ENCODE data around the gene ADM2. TPM values are rescaled to one million over a fixed set of nuclear protein-coding genes. Genes with fewer than 3 reads are reported as not detected.

The ADM2 gene
- total RNA-seq, 2 donors from 2014 or later = 4.0 to 4.2 TPM

DNA sequence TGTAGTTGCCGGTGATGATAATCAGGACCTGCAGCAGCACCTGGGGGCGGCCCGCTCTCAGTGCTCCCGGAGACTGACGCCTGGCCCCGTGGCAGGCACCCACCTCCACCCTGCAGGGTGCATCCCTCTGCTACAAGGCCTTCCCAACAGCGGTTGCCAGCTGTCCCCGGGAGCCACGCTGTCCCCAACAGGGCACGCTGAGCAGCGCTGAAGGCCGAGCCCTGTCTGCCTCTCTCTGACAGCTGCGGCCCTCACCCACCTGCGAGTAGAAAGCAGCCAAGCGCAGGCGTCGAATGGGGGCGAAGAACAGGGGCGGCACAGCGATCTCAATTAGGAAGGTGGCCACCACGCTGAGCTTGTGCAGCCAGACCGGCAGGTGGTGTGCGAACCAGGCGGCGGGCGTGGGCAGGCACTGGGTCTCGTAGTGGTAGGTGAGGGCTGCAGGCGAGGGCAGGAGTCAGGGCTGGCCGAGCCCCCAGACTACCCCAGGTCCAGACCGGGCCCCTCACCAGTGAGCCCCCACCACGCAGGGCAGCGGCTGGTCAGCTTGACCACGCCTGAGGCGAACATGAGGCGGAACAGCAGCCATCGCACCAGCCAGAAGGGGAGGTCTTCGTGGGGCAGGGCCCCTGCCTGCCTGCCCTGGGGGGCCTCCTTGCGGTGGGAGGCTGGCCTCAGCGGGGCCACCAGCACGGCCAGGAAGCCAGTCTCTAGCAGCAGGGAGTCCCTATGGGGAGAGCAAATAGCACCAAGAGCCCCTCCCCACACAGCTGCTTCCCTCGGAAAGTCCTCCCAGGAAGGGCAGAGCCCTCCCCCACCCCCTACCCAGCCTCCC, 24.6 kb downstream of the ADM2 start:
- Mint-ChIP-seq H3K4me3 (peak overlapping the region; percentile 95), H3K9me3 (no peaks in the 10 kb centered on the region)
- H3K9ac ChIP-seq (ENCODE audit: extremely low read depth, low read length, poor library complexity, severe bottlenecking) = no peak overlapping the region

DNA sequence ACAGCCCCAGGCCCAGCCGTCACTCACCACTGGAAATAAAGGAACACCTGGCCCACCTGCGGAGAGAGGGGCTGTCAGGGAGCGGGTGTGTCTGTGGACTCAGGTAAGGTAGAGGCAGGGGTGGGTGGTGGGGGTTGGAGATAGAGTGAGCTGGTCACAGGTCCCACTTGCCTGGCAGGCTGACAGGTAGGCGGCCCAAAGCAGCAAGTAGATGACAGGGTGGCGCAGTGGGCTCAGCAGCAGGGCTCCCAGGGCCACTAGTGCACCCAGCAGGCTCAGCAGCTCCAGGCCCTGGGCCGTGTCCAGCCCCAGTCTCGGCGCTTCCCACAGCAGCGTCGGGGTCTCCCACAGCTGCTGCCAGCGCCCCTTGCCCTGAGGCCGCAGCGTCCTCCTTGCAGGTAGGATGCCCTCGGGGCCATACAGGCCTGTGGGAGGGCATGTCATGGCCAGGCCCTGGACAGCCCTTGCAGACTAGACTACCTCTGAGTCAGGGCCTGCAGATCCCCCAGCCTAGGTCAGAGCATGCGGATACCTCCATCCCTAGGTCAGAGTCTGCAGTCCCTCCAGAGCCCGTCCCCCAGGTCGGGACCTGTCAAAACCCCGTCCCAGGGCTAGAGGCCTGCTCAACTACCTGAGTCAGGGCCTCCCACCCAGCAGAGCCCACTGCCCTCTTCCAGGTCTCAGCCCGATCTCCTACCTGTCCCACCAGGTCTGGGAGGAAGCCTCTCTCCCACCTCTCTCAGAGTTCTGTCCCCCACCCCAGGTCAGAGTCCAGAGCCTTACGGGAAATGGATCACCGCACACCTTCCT, 25.5 kb downstream of the ADM2 start:
- TF ChIP-seq, protein P1, sequence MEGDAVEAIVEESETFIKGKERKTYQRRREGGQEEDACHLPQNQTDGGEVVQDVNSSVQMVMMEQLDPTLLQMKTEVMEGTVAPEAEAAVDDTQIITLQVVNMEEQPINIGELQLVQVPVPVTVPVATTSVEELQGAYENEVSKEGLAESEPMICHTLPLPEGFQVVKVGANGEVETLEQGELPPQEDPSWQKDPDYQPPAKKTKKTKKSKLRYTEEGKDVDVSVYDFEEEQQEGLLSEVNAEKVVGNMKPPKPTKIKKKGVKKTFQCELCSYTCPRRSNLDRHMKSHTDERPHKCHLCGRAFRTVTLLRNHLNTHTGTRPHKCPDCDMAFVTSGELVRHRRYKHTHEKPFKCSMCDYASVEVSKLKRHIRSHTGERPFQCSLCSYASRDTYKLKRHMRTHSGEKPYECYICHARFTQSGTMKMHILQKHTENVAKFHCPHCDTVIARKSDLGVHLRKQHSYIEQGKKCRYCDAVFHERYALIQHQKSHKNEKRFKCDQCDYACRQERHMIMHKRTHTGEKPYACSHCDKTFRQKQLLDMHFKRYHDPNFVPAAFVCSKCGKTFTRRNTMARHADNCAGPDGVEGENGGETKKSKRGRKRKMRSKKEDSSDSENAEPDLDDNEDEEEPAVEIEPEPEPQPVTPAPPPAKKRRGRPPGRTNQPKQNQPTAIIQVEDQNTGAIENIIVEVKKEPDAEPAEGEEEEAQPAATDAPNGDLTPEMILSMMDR (conservative IDR thresholded peaks at IDR 0.05) = no peak
- H3K27me3 ChIP-seq (ENCODE audit: control insufficient read depth, insufficient read depth, low read length, poor library complexity, severe bottlenecking) = no peaks in the 10 kb centered on the region
- peak overlapping the region; percentile 97 for H3K4me3 ChIP-seq (ENCODE audit: low read length)
- Mint-ChIP-seq H3K27me3 (ENCODE audit: insufficient read depth) (no peaks in the 10 kb centered on the region), H3K4me1 (peaks cover 8% of the 10 kb centered on the region), H3K27ac (peak overlapping the region; percentile 87), H3K36me3 (ENCODE audit: low read depth) (peaks cover 2% of the 10 kb centered on the region), H3K4me3 (peak overlapping the region; percentile 95), H3K9me3 (no peaks in the 10 kb centered on the region)
- peak overlapping the region; percentile 69 for H3K9ac ChIP-seq (ENCODE audit: extremely low read depth, low read length, poor library complexity, severe bottlenecking)
- peaks cover 8% of the 10 kb centered on the region for H3K4me1 ChIP-seq (ENCODE audit: control insufficient read depth, insufficient read depth, low read length)
- WGBS, 2 experiments (ENCODE audit: insufficient coverage in 1 of 2, insufficient read length in 1 of 2) = 45 to 47% methylated on average over 3 to 21 of the region's 21 CpGs
- H3K36me3 ChIP-seq (ENCODE audit: control insufficient read depth, insufficient read depth, low read length) = peaks cover 15% of the 10 kb centered on the region
- no peak overlapping the region for H3K27ac ChIP-seq (ENCODE audit: low read depth, low read length)
- DNase-seq = peak; percentile 64
- H3K9me3 ChIP-seq (ENCODE audit: control insufficient read depth, low read length) = no peaks in the 10 kb centered on the region

More for the DNA sequence above, 24.6 kb downstream of the ADM2 start:
- Histone ChIP-seq H3K9me3 (ENCODE audit: control insufficient read depth, low read length) (no peaks in the 10 kb centered on the region), H3K27ac (ENCODE audit: low read depth, low read length) (no peak overlapping the region), H3K4me1 (ENCODE audit: control insufficient read depth, insufficient read depth, low read length) (peaks cover 8% of the 10 kb centered on the region), H3K27me3 (ENCODE audit: control insufficient read depth, insufficient read depth, low read length, poor library complexity, severe bottlenecking) (no peaks in the 10 kb centered on the region), H3K36me3 (ENCODE audit: control insufficient read depth, insufficient read depth, low read length) (peaks cover 15% of the 10 kb centered on the region), H3K4me3 (ENCODE audit: low read length) (peak overlapping the region; percentile 97)
- Mint-ChIP-seq H3K36me3 (ENCODE audit: low read depth) (peaks cover 2% of the 10 kb centered on the region), H3K4me1 (peaks cover 8% of the 10 kb centered on the region), H3K27me3 (ENCODE audit: insufficient read depth) (no peaks in the 10 kb centered on the region), H3K27ac (no peak overlapping the region)
- 89 to 91% methylated on average over 23 to 41 of the region's 41 CpGs for WGBS, 2 experiments (ENCODE audit: insufficient coverage in 1 of 2, insufficient read length in 1 of 2)
- DNase-seq = no peak
- TF ChIP-seq, protein P1 (conservative IDR thresholded peaks at IDR 0.05) = no peak

DNA sequence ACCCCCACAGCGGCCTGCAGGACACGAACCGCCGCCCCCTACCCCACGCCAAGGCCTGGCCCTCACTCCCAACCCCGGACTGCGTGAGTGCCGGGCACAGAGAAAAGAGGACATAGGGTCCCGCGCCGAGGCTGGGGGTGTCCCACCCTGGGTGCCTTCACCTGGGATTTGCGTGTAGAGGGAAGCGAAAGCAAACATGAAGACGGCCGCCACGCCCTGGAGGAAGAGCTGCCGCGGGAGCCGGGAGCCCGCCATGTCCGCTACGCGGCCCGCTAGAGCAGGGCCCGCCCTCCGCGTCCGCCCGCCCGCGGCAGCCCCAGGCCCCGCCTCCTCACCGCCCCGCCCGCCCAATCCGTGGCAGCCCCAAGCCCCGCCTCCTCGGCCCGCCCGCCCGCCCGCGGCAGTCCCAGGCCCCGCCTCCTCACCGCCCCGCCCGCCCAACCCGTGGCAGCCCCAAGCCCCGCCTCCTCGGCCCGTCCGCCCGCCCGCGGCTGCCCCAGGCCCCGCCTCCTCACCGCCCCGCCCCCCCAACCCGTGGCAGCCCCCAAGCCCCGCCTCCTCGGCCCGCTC, 26.2 kb downstream of the ADM2 start, which contains the start of gene LMF2:
TSS of gene LMF2 (minus strand) at position 282 of the 570 bp plus-strand sequence. CDS start at position 255, 27 bp downstream.
- H3K4me1 Mint-ChIP-seq = peaks cover 8% of the 10 kb centered on the region
- no peaks in the 10 kb centered on the region for H3K9me3 Mint-ChIP-seq
- H3K27me3 Mint-ChIP-seq (ENCODE audit: insufficient read depth) = no peaks in the 10 kb centered on the region
- H3K9ac ChIP-seq (ENCODE audit: extremely low read depth, low read length, poor library complexity, severe bottlenecking) = peak within 1 kb of the TSS; percentile 81
- TF ChIP-seq, protein P1 (conservative IDR thresholded peaks at IDR 0.05) = no peak
- no peaks in the 10 kb centered on the region for H3K9me3 ChIP-seq (ENCODE audit: control insufficient read depth, low read length)
- H3K27me3 ChIP-seq (ENCODE audit: control insufficient read depth, insufficient read depth, low read length, poor library complexity, severe bottlenecking) = no peaks in the 10 kb centered on the region
- peak; percentile 99 for DNase-seq
- H3K27ac Mint-ChIP-seq = peak within 1 kb of the TSS; percentile 97
- peak within 1 kb of the TSS; percentile 97 for H3K4me3 ChIP-seq (ENCODE audit: low read length)
- H3K36me3 ChIP-seq (ENCODE audit: control insufficient read depth, insufficient read depth, low read length) = peaks cover 15% of the 10 kb centered on the region
- H3K4me3 Mint-ChIP-seq = peak within 1 kb of the TSS; percentile 95
- 0% methylated on average over 1 to 43 of the region's 62 CpGs for WGBS, 2 experiments (ENCODE audit: insufficient coverage in 1 of 2, insufficient read length in 1 of 2)
- peaks cover 8% of the 10 kb centered on the region for H3K4me1 ChIP-seq (ENCODE audit: control insufficient read depth, insufficient read depth, low read length)
- peak within 1 kb of the TSS; percentile 94 for H3K27ac ChIP-seq (ENCODE audit: low read depth, low read length)
- peaks cover 5% of the 10 kb centered on the region for H3K36me3 Mint-ChIP-seq (ENCODE audit: low read depth)

Data from endodermal cell (in vitro differentiated cells).